GM19035 (cell line): ENCODE results near the gene PSMC5.
"Not testable (repeated sequence)": the region's sequence is repeated elsewhere in the genome, so short reads cannot be mapped to it uniquely, and the experiment has no call there.

Experiments used
- ATAC-seq: cut with Tn5 transposase; IDR thresholded peaks from one replicate; pipeline ENCODE4 v1.9.1; 2021; ENCODE audit not compliant: unreplicated experiment

Gene PSMC5

GRCh38 chr17:63870292-63870665 is 43.0 kb downstream of the PSMC5 start:
- ATAC-seq = not testable (repeated sequence)

DNA sequence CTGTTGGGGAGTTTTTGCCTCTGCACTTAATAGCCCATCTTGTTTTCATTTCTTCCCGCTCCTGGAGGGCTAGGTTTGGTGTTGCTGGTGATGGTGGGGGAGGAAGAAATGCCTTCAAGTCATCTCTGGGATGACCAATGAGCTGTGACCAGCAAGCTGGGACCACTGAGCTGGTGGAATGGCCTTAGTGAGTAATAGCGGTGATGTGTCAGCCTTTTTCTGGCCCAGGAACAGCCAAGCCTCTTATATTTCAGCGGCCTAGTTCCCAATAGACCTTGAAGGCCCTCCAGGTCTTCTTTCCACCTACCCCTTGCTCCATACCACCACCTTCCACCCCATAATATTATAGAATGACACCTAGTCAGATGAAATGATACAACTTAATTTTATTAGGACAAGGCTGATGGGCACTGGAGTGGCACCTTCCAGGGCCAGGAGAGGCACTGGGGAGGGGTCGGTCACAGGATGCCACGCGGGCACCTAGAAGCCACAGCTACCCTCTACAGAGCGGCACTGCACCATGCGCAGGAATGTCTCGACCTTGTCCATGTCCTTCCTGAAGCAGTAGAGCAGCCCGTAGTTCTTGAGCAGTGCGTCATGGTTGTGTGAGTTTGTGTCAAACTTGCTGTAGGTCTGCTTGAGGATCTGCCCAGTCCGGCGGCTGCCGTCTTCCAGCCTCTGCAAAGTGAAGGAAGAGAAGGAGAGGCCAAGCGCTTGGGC is 44.6 kb downstream of the PSMC5 start:
- ATAC-seq = not testable (repeated sequence)

- ATAC-seq = not testable (repeated sequence)
Measured at GRCh38 chr17:63873577-63873976, 46.3 kb downstream of the PSMC5 start, which contains the start of gene CSH2. TSS of gene CSH2 (minus strand) at chr17:63873677. CDS start at chr17:63873614, 63 bp downstream.

- not testable (repeated sequence) for ATAC-seq
Measured at GRCh38 chr17:63874061-63874626, 46.9 kb downstream of the PSMC5 start.

GRCh38 chr17:63874693-63875092 is 47.5 kb downstream of the PSMC5 start:
- ATAC-seq = not testable (repeated sequence)

DNA sequence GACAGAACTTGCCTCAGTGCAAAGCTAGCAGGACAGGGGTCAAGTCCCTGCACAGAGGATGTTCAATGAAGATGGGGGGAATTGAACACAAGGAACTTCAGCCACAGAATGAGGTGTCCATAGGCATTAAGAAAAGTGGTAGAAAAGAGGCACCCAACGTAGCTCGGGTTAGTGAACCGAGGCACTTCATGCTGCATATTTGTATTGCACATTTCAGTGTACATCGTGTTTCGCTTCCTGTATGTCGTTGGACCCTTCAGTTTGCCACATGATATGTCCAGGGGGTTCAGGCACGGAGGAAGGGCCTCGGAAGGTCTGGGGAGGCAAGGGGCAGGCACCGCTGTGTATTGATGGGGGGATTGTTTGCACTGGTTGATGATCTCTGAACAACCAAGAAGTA is 51.2 kb downstream of the PSMC5 start:
- ATAC-seq = not testable (repeated sequence)

GRCh38 chr17:63880706-63881105 is 53.5 kb downstream of the PSMC5 start:
- ATAC-seq = no peak

GRCh38 chr17:63881337-63881736 is 54.1 kb downstream of the PSMC5 start:
- ATAC-seq = not testable (repeated sequence)
